HG02840 (cell line): ENCODE measurements around the gene SWSAP1.
"Not testable (repeated sequence)": the region's sequence is repeated elsewhere in the genome, so short reads cannot be mapped to it uniquely, and the experiment has no call there.

Experiments
- ATAC-seq: cut with Tn5 transposase; IDR thresholded peaks from one replicate; pipeline ENCODE4 v1.9.1; 2021; ENCODE audit warnings: mild to moderate bottlenecking, moderate library complexity, moderate number of reproducible peaks; ENCODE audit not compliant: unreplicated experiment, low FRiP score

SWSAP1 gene

GRCh38 chr19:11374433-11375142 lies at the start of gene SWSAP1:
TSS of gene SWSAP1 (plus strand) at chr19:11374666. CDS start at chr19:11374681, 15 bp downstream.
- peak; percentile 86 for ATAC-seq

GRCh38 chr19:11324748-11325389 lies 49.6 kb upstream of the SWSAP1 start:
- ATAC-seq = no peak

- no peak for ATAC-seq
Observed at GRCh38 chr19:11325544-11325943, 48.9 kb upstream of the SWSAP1 start.

GRCh38 chr19:11330127-11330526 lies 44.3 kb upstream of the SWSAP1 start:
- no peak for ATAC-seq

- no peak for ATAC-seq
Observed at GRCh38 chr19:11331502-11331901, 43.0 kb upstream of the SWSAP1 start.

GRCh38 chr19:11332822-11333221 lies 41.6 kb upstream of the SWSAP1 start:
- ATAC-seq = no peak

- not testable (repeated sequence) for ATAC-seq
Observed at GRCh38 chr19:11333838-11334237, 40.6 kb upstream of the SWSAP1 start.

- no peak for ATAC-seq
Observed at GRCh38 chr19:11335449-11336146, 38.9 kb upstream of the SWSAP1 start.

- no peak for ATAC-seq
Observed at GRCh38 chr19:11337080-11337479, 37.4 kb upstream of the SWSAP1 start.

- ATAC-seq = no peak
Observed at GRCh38 chr19:11338121-11338520, 36.3 kb upstream of the SWSAP1 start.

- ATAC-seq = no peak
Observed at GRCh38 chr19:11338569-11339253, 35.8 kb upstream of the SWSAP1 start.

GRCh38 chr19:11339254-11340098 lies 35.0 kb upstream of the SWSAP1 start, which contains the start of gene RAB3D:
TSS of gene RAB3D (minus strand) at chr19:11339657. CDS start at chr19:11337399, 2,258 bp downstream.
- peak; percentile 64 for ATAC-seq

GRCh38 chr19:11340099-11340467 lies 34.4 kb upstream of the SWSAP1 start:
- ATAC-seq = not testable (repeated sequence)

- no peak for ATAC-seq
Observed at GRCh38 chr19:11342429-11342828, 32.0 kb upstream of the SWSAP1 start.

GRCh38 chr19:11345122-11345803 lies 29.2 kb upstream of the SWSAP1 start:
- ATAC-seq = no peak

- peak; percentile 90 for ATAC-seq
Observed at GRCh38 chr19:11346104-11346940, 28.1 kb upstream of the SWSAP1 start, which contains the start of the genes CCDC159 and TMEM205. TSS of gene CCDC159 (plus strand) at chr19:11346519. CDS start at chr19:11346607, 88 bp downstream. TSS of gene TMEM205 (minus strand) at chr19:11346268. CDS start at chr19:11345619, 649 bp downstream.

- ATAC-seq = no peak
Observed at GRCh38 chr19:11347546-11348039, 26.9 kb upstream of the SWSAP1 start.

GRCh38 chr19:11349171-11349570 lies 25.3 kb upstream of the SWSAP1 start:
- ATAC-seq = no peak
